Trophoblast cell (in vitro differentiated cells and primary cell): ENCODE results near the gene DUSP7. TPM values are rescaled to one million over a fixed set of nuclear protein-coding genes. Genes with fewer than 3 reads are reported as not detected.

Experiments
- DNase-seq, 2 donors: peaks; one replicate each; pipeline ENCODE4 v3.0.0-alpha.2; 2016
- H2AFZ ChIP-seq: 2 replicates; pipeline ENCODE4 v1.6.1; 2013; ENCODE audit warnings: low read length, moderate library complexity, mild to moderate bottlenecking; ENCODE audit not compliant: insufficient read depth, poor library complexity
- H2AK5ac ChIP-seq: 2 replicates; pipeline ENCODE4 v1.6.1; 2013; ENCODE audit warnings: mild to moderate bottlenecking, low read length
- H2BK120ac ChIP-seq: 2 replicates; pipeline ENCODE4 v1.6.1; 2013; ENCODE audit warnings: low read length, mild to moderate bottlenecking, moderate library complexity; ENCODE audit not compliant: insufficient read depth, poor library complexity
- H2BK12ac ChIP-seq: 2 replicates; pipeline ENCODE4 v1.6.1; 2013; ENCODE audit warnings: mild to moderate bottlenecking, low read length, moderate library complexity
- H2BK5ac ChIP-seq: 2 replicates; pipeline ENCODE4 v1.6.1; 2013; ENCODE audit warnings: low read length, low read depth, moderate library complexity, mild to moderate bottlenecking; ENCODE audit not compliant: poor library complexity
- H3K14ac ChIP-seq: 2 replicates; pipeline ENCODE4 v1.6.1; 2013; ENCODE audit warnings: mild to moderate bottlenecking, low read length
- H3K18ac ChIP-seq: 2 replicates; pipeline ENCODE4 v1.6.1; 2013; ENCODE audit warnings: mild to moderate bottlenecking, low read length
- H3K23ac ChIP-seq: 2 replicates; pipeline ENCODE4 v1.6.1; 2013; ENCODE audit warnings: low read length
- H3K27ac ChIP-seq: 2 replicates; pipeline ENCODE4 v1.5.1; 2013; ENCODE audit warnings: low read depth, mild to moderate bottlenecking, inconsistent platforms, low read length, moderate library complexity
- H3K27me3 ChIP-seq: 2 replicates; pipeline ENCODE4 v1.6.1; 2013; ENCODE audit warnings: inconsistent platforms, mild to moderate bottlenecking, low read length, moderate library complexity; ENCODE audit not compliant: insufficient read depth
- H3K36me3 ChIP-seq, 2 experiments: 1 replicate in 1 of 2; 2 replicates in 1 of 2; pipeline ENCODE4 v1.6.1; 2013; ENCODE audit warnings: low read length in 2 of 2, mild to moderate bottlenecking in 2 of 2, moderate library complexity in 1 of 2; ENCODE audit not compliant: insufficient read depth in 2 of 2, control insufficient read depth in 1 of 2
- H3K4ac ChIP-seq: 2 replicates; pipeline ENCODE4 v1.6.1; 2013; ENCODE audit warnings: low read depth, mild to moderate bottlenecking, low read length, moderate library complexity
- H3K4me1 ChIP-seq, 2 experiments: 1 replicate in 1 of 2; 2 replicates in 1 of 2; pipeline ENCODE4 v1.6.1; 2013; ENCODE audit warnings: low read length in 2 of 2, mild to moderate bottlenecking in 2 of 2, moderate library complexity in 1 of 2; ENCODE audit not compliant: insufficient read depth in 2 of 2, control insufficient read depth in 1 of 2
- H3K4me2 ChIP-seq: 2 replicates; pipeline ENCODE4 v1.6.1; 2013; ENCODE audit warnings: inconsistent platforms, mild to moderate bottlenecking, low read length, moderate library complexity
- H3K4me3 ChIP-seq: 2 replicates; pipeline ENCODE4 v1.5.1; 2013; ENCODE audit warnings: mild to moderate bottlenecking, low read depth, low read length, inconsistent platforms
- H3K79me1 ChIP-seq: one replicate; pipeline ENCODE4 v1.6.1; 2013; ENCODE audit warnings: low read length
- H3K79me2 ChIP-seq: 2 replicates; pipeline ENCODE4 v1.6.1; 2013; ENCODE audit warnings: low read length, mild to moderate bottlenecking; ENCODE audit not compliant: control insufficient read depth, insufficient read depth, poor library complexity
- H3K9ac ChIP-seq: 2 replicates; pipeline ENCODE4 v1.6.1; 2013; ENCODE audit warnings: mild to moderate bottlenecking, low read length
- H3K9me3 ChIP-seq: 2 replicates; pipeline ENCODE4 v1.6.1; 2013; ENCODE audit warnings: low read depth, mild to moderate bottlenecking, control low read depth, inconsistent platforms, low read length; ENCODE audit not compliant: insufficient read depth
- H4K12ac ChIP-seq: 2 replicates; pipeline ENCODE4 v1.6.1; 2013; ENCODE audit warnings: low read depth, mild to moderate bottlenecking, low read length, moderate library complexity
- H4K8ac ChIP-seq: 2 replicates; pipeline ENCODE4 v1.6.1; 2013; ENCODE audit warnings: low read depth, mild to moderate bottlenecking, low read length, moderate library complexity
- H4K91ac ChIP-seq: one replicate; pipeline ENCODE4 v1.6.1; 2013; ENCODE audit warnings: low read depth, mild to moderate bottlenecking, low read length, moderate library complexity
- WGBS: extraction: QIAGEN DNeasy Blood & Tissue Kit; methylation state at CpG from one replicate; pipeline ENCODE4 v1.1.7; 2013; ENCODE audit warnings: missing lambda C conversion rate; ENCODE audit not compliant: insufficient read length, insufficient coverage; ENCODE audit errors: extremely low coverage; 5-methylcytosine and 5-hydroxymethylcytosine counted together
- polyA plus RNA-seq: library from polyadenylated mRNA; stranded (reverse); fragments of 200-250 nt; gene quantifications from 2 replicates; pipeline ENCODE4 v1.2.3, GENCODE V29; 2013

DUSP7 gene
- polyA plus RNA-seq, result 14.1 and 15.4 TPM in 2 replicates

- H3K23ac ChIP-seq, result no peak within 1 kb of the TSS
- peaks cover 5% of the 10 kb centered on the region for H3K79me2 ChIP-seq
- peak within 1 kb of the TSS; percentile 57 for H2AFZ ChIP-seq
- no peaks in the 10 kb centered on the region for H3K9me3 ChIP-seq
- H2BK5ac ChIP-seq, result peak within 1 kb of the TSS; percentile 7
- no peaks in the 10 kb centered on the region for H3K27me3 ChIP-seq
- H4K12ac ChIP-seq, result peak within 1 kb of the TSS; percentile 29
- H2AK5ac ChIP-seq, result no peak within 1 kb of the TSS
- H3K14ac ChIP-seq, result peak within 1 kb of the TSS; percentile 45
- H2BK120ac ChIP-seq, result peak within 1 kb of the TSS; percentile 54
- H3K18ac ChIP-seq, result peak within 1 kb of the TSS; percentile 18
- H3K36me3 ChIP-seq, result peaks cover 13% of the 10 kb centered on the region in 2 experiments
- no CpG with 5 or more reads among the region's 51 CpGs for WGBS
- H2BK12ac ChIP-seq, result no peak within 1 kb of the TSS
- peak within 1 kb of the TSS; percentile 36 for H4K91ac ChIP-seq
- DNase-seq, result peak; percentile 44 to 62
- H3K4me3 ChIP-seq, result peak within 1 kb of the TSS; percentile 72
- peak within 1 kb of the TSS; percentile 28 for H3K9ac ChIP-seq
- H3K4me2 ChIP-seq, result peak within 1 kb of the TSS; percentile 84
- peaks cover 25 to 32% of the 10 kb centered on the region in 2 experiments for H3K4me1 ChIP-seq
- peaks cover 14% of the 10 kb centered on the region for H3K79me1 ChIP-seq
- H3K27ac ChIP-seq, result peak within 1 kb of the TSS; percentile 7
- peak within 1 kb of the TSS; percentile 57 for H4K8ac ChIP-seq
- no peak within 1 kb of the TSS for H3K4ac ChIP-seq
Observed at GRCh38 chr3:52056521-52056967, at the start of gene DUSP7. Gene DUSP7 (minus strand): TSS chr3:52056571. CDS start chr3:52056366, 205 bp downstream.

DNA sequence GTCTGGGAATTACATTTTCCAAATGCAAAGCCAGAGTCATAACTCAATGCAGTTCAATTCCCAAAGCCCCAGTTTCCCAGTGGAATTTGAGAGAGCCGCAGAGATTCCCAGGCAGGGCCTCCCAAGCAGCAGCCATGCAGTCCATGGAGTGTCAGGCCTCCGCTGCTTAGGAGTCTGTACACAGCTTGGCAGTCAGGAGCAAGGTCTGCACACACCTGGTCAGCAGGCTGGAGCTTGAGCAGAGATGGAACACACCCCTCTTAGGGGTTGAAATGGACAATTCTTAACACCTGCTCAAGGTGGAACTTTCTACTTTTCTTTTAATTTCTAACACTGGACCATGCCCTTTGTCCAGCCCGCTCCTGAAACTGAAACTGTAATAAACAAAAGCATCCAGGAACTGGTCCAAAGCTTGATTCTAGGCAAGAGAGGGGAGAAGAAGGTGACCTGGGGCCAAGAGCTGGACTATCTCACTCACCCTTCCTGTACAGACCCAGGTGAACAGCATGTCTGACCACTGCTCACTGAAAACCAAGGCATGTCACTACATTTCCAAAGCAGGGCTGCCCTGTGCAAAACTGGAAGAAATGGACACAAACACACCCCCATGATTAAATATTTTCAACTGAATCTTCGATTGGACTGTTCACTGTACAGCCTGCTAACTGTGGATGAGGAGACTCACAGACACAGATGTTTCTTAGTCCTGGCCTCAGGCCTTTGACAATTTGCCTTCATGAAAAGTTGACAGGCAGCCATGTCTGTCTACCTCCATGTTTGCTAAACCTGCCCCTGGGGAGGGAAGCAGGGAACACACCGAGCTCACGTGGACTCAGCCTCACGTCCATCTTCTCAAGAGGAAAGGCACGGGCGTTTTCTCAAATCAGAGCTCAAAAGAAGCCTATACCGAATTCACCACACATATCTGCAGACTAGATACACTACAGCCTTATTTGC is 48.6 kb upstream of the DUSP7 start:
- Histone ChIP-seq H2AK5ac (no peak overlapping the region), H3K18ac (no peak overlapping the region), H3K4me1 (no peaks in the 10 kb centered on the region), H3K4ac (no peak overlapping the region), H3K79me2 (no peaks in the 10 kb centered on the region), H3K9me3 (no peaks in the 10 kb centered on the region), H3K14ac (no peak overlapping the region), H3K23ac (no peak overlapping the region), H4K8ac (no peak overlapping the region), H4K12ac (no peak overlapping the region), H3K36me3 (peaks cover 2 to 6% of the 10 kb centered on the region in 2 experiments), H2BK120ac (no peak overlapping the region), H3K4me3 (no peak overlapping the region), H3K27me3 (no peaks in the 10 kb centered on the region), H2BK12ac (no peak overlapping the region), H3K4me2 (no peak overlapping the region), H4K91ac (no peak overlapping the region), H3K79me1 (no peaks in the 10 kb centered on the region), H3K9ac (no peak overlapping the region), H2BK5ac (no peak overlapping the region), H2AFZ (no peak overlapping the region), H3K27ac (no peak overlapping the region)
- DNase-seq, result no peak
- WGBS, result no CpG with 5 or more reads among the region's 10 CpGs

GRCh38 chr3:52102934-52103333 is 46.6 kb upstream of the DUSP7 start:
- Histone ChIP-seq H3K27ac (no peak overlapping the region), H4K12ac (no peak overlapping the region), H3K36me3 (peaks cover 2 to 6% of the 10 kb centered on the region in 2 experiments), H3K4ac (no peak overlapping the region), H2AK5ac (no peak overlapping the region), H2BK120ac (no peak overlapping the region), H3K79me2 (no peaks in the 10 kb centered on the region), H3K23ac (no peak overlapping the region), H3K4me1 (peaks cover 4 to 10% of the 10 kb centered on the region in 2 experiments), H4K91ac (no peak overlapping the region), H3K9ac (no peak overlapping the region), H2BK5ac (no peak overlapping the region), H4K8ac (no peak overlapping the region), H3K79me1 (no peaks in the 10 kb centered on the region), H3K9me3 (no peaks in the 10 kb centered on the region), H2AFZ (no peak overlapping the region), H3K14ac (no peak overlapping the region), H3K27me3 (no peaks in the 10 kb centered on the region), H3K4me3 (no peak overlapping the region), H3K4me2 (no peak overlapping the region), H3K18ac (no peak overlapping the region), H2BK12ac (no peak overlapping the region)
- no CpG with 5 or more reads among the region's 4 CpGs for WGBS
- no peak for DNase-seq

- no peak overlapping the region for H2AFZ ChIP-seq
- H4K12ac ChIP-seq, result no peak overlapping the region
- H4K8ac ChIP-seq, result no peak overlapping the region
- H3K4me2 ChIP-seq, result no peak overlapping the region
- no peak overlapping the region for H3K9ac ChIP-seq
- no peak overlapping the region for H3K27ac ChIP-seq
- H3K4me3 ChIP-seq, result no peak overlapping the region
- no peak overlapping the region for H3K18ac ChIP-seq
- peaks cover 5 to 12% of the 10 kb centered on the region in 2 experiments for H3K4me1 ChIP-seq
- no peak overlapping the region for H3K14ac ChIP-seq
- WGBS, result no CpG with 5 or more reads among the region's 3 CpGs
- no peak overlapping the region for H2BK12ac ChIP-seq
- DNase-seq, result peak; percentile 79 to 85
- H2BK5ac ChIP-seq, result no peak overlapping the region
- no peak overlapping the region for H3K23ac ChIP-seq
- H3K27me3 ChIP-seq, result no peaks in the 10 kb centered on the region
- H2BK120ac ChIP-seq, result no peak overlapping the region
- H3K4ac ChIP-seq, result no peak overlapping the region
- no peaks in the 10 kb centered on the region for H3K79me2 ChIP-seq
- no peak overlapping the region for H4K91ac ChIP-seq
- no peaks in the 10 kb centered on the region for H3K79me1 ChIP-seq
- no peak overlapping the region for H2AK5ac ChIP-seq
- peaks cover 16 to 18% of the 10 kb centered on the region in 2 experiments for H3K36me3 ChIP-seq
- no peaks in the 10 kb centered on the region for H3K9me3 ChIP-seq
Observed at GRCh38 chr3:52099001-52099401, 42.6 kb upstream of the DUSP7 start.
